GM12878 (cell line): Measurements from ENCODE around the gene CCDC15. TPM values are rescaled to one million over a fixed set of nuclear protein-coding genes. Genes with fewer than 3 reads are reported as not detected.

ENCODE experiments used
- ATAC-seq: fragments of 200-7000 bp; cut with Tn5 transposase; 3 replicates; pipeline ENCODE4 v1.9.1; 2020; ENCODE audit warnings: mild to moderate bottlenecking, moderate library complexity
- BruUV-seq: library from RNA; stranded (reverse); fragments of 400-500 nt; replicated peaks from 2 replicates; lab custom pipeline; 2021; lab: Mats Ljungman, UMichigan
- CTCF ChIA-PET: fragments of 300-600 bp; sonication (Branson Sonifier 250); formaldehyde crosslinking; extraction: SDS; loops from one replicate; lab custom pipeline; 2021; ENCODE audit warnings: inconsistent platforms; lab: Yijun Ruan, JAX
- POLR2A ChIA-PET: fragments of 350-600 bp; formaldehyde crosslinking; extraction: SDS; loops from one replicate; lab custom pipeline; 2021; ENCODE audit warnings: inconsistent platforms; lab: Charles Lee
- RAD21 ChIA-PET: fragments of 300-600 bp; sonication (Branson Sonifier 250); formaldehyde crosslinking; loops from one replicate; lab custom pipeline; 2023; ENCODE audit warnings: antibody characterized with exemption; ENCODE audit not compliant: unreplicated experiment; lab: Charles Lee
- SMC1A ChIA-PET: fragments of 300-600 bp; sonication (Branson Sonifier 250); formaldehyde crosslinking; loops from one replicate; lab custom pipeline; 2023; ENCODE audit not compliant: unreplicated experiment, uncharacterized antibody; lab: Charles Lee
- DNase-seq: peaks from one replicate; pipeline ENCODE4 v3.0.0-alpha.2; 2011; ENCODE audit warnings: low read depth, low spot score
- FAIRE-seq: peaks from 3 replicates; lab custom pipeline; 2011; peaks lifted over from hg19 to GRCh38; lab: Jason Lieb, UNC
- H2AFZ ChIP-seq: 2 replicates; pipeline ENCODE4 v1.6.0; 2011; ENCODE audit warnings: low read depth, low read length, control low read depth; ENCODE audit not compliant: control insufficient read depth
- H3K27ac ChIP-seq: 2 replicates; pipeline ENCODE4 v1.5.1; 2011; ENCODE audit warnings: control low read depth; ENCODE audit not compliant: control insufficient read depth, insufficient read depth
- H3K27me3 ChIP-seq, 2 experiments: replicated peaks in 1 of 2; 2 replicates each; pipeline versions ENCODE4 v1.6.0 to v1.6.1; 2011; ENCODE audit warnings: low read length in 1 of 2; ENCODE audit not compliant: control insufficient read depth in 2 of 2, insufficient read depth in 2 of 2
- H3K36me3 ChIP-seq, 2 experiments: 2 replicates each; pipeline ENCODE4 v1.5.1; 2011; ENCODE audit warnings: low read length in 1 of 2; ENCODE audit not compliant: control insufficient read depth in 2 of 2, insufficient read depth in 2 of 2
- H3K4me1 ChIP-seq: 2 replicates; pipeline ENCODE4 v1.6.1; 2011; ENCODE audit warnings: mild to moderate bottlenecking, low read length, moderate library complexity, mixed read lengths; ENCODE audit not compliant: control insufficient read depth, insufficient read depth
- H3K4me2 ChIP-seq: 2 replicates; pipeline ENCODE4 v1.6.0; 2011; ENCODE audit warnings: control low read depth; ENCODE audit not compliant: control insufficient read depth, insufficient read depth
- H3K4me3 ChIP-seq: fragments of 200-600 bp; sonication (generic); 2 replicates; pipeline ENCODE4 v1.5.1; 2016
- H3K79me2 ChIP-seq: 2 replicates; pipeline ENCODE4 v1.6.0; 2011; ENCODE audit warnings: low read length; ENCODE audit not compliant: control insufficient read depth, insufficient read depth
- H3K9ac ChIP-seq: 2 replicates; pipeline ENCODE4 v1.8.0; 2011; ENCODE audit warnings: low read length, control low read depth, mixed read lengths; ENCODE audit not compliant: control insufficient read depth, insufficient read depth
- H3K9me3 ChIP-seq: replicated peaks from 3 replicates; pipeline ENCODE4 v1.5.1; 2011; ENCODE audit warnings: mild to moderate bottlenecking, low read length; ENCODE audit not compliant: control insufficient read depth, insufficient read depth
- H4K20me1 ChIP-seq: 2 replicates; pipeline ENCODE4 v1.6.0; 2011; ENCODE audit not compliant: control insufficient read depth, insufficient read depth
- ATF7 ChIP-seq: fragments of 450-650 bp; IDR thresholded peaks from 2 replicates; pipeline ENCODE4 v1.6.1; 2016; ENCODE audit warnings: low read depth, mild to moderate bottlenecking
- CHD1 ChIP-seq: IDR thresholded peaks from 2 replicates; pipeline ENCODE4 v1.6.1; 2012; ENCODE audit warnings: low read depth, low read length, improper control_type of control experiment
- CTCF ChIP-seq, 3 experiments: IDR thresholded peaks in 2 of 3; conservative IDR thresholded peaks in 1 of 3; 2 replicates each; pipeline ENCODE4 v1.5.1; 2011; ENCODE audit warnings: low read depth in 3 of 3, low read length in 3 of 3, mild to moderate bottlenecking in 3 of 3, control low read depth in 2 of 3, moderate library complexity in 2 of 3, inconsistent platforms in 1 of 3, mixed read lengths in 1 of 3; ENCODE audit not compliant: control insufficient read depth in 2 of 3, insufficient read depth in 1 of 3; ENCODE audit errors: extremely low read depth in 1 of 3
- IKZF2 ChIP-seq, 2 experiments: fragments of 450-650 bp; IDR thresholded peaks; 2 replicates each; pipeline ENCODE4 v1.6.1; 2017; ENCODE audit warnings: mild to moderate bottlenecking in 2 of 2, moderate library complexity in 2 of 2
- MEF2A ChIP-seq: IDR thresholded peaks from 2 replicates; pipeline ENCODE4 v1.6.1; 2011; ENCODE audit warnings: low read depth, mild to moderate bottlenecking, low read length, moderate library complexity; ENCODE audit not compliant: insufficient read depth
- NFYA ChIP-seq: IDR thresholded peaks from 2 replicates; pipeline ENCODE4 v1.6.1; 2011; ENCODE audit warnings: low read depth, mild to moderate bottlenecking, low read length, improper control_type of control experiment, borderline replicate concordance
- NKRF ChIP-seq: fragments of 450-650 bp; conservative IDR thresholded peaks from 2 replicates; pipeline ENCODE4 v1.6.1; 2017; ENCODE audit warnings: mild to moderate bottlenecking, moderate library complexity
- POU2F2 ChIP-seq: IDR thresholded peaks from 3 replicates; pipeline ENCODE4 v1.6.1; 2011; ENCODE audit warnings: low read depth, mild to moderate bottlenecking, low read length, borderline replicate concordance
- RCOR1 ChIP-seq: conservative IDR thresholded peaks from 2 replicates; pipeline ENCODE4 v1.6.1; 2012; ENCODE audit warnings: low read depth, low read length, improper control_type of control experiment
- RELA ChIP-seq: fragments of 450-650 bp; IDR thresholded peaks from 2 replicates; pipeline ENCODE4 v1.8.0; 2014; ENCODE audit warnings: borderline replicate concordance; ENCODE audit not compliant: partially characterized antibody
- RUNX3 ChIP-seq: IDR thresholded peaks from 2 replicates; pipeline ENCODE4 v1.6.1; 2012; ENCODE audit warnings: low read length, inconsistent platforms
- SREBF1 ChIP-seq: IDR thresholded peaks from 2 replicates; pipeline ENCODE4 v1.6.1; 2012; ENCODE audit warnings: mild to moderate bottlenecking, low read length
- SRF ChIP-seq, 2 experiments: IDR thresholded peaks; 2 replicates each; pipeline ENCODE4 v1.6.1; 2011; ENCODE audit warnings: low read depth in 2 of 2, low read length in 2 of 2, mild to moderate bottlenecking in 1 of 2, moderate library complexity in 1 of 2
- TARDBP ChIP-seq: IDR thresholded peaks from 2 replicates; pipeline ENCODE4 v1.6.1; 2016; ENCODE audit warnings: borderline replicate concordance
- YY1 ChIP-seq: IDR thresholded peaks from 2 replicates; pipeline ENCODE4 v1.6.1; 2011; ENCODE audit warnings: low read depth, mild to moderate bottlenecking, low read length
- ZSCAN29 ChIP-seq: fragments of 450-650 bp; IDR thresholded peaks from 2 replicates; pipeline ENCODE4 v1.6.1; 2017; ENCODE audit warnings: mild to moderate bottlenecking, moderate library complexity
- WGBS: methylation state at CpG from one replicate; pipeline ENCODE4 v1.1.6; 2016; ENCODE audit warnings: low lambda C conversion rate; ENCODE audit not compliant: insufficient replicate concordance, insufficient coverage; ENCODE audit errors: missing lambda C conversion rate; 5-methylcytosine and 5-hydroxymethylcytosine counted together
- in situ Hi-C: fragments of 300-500 bp; cut with MboI; formaldehyde crosslinking; loops from 9 replicates; pipeline ENCODE4 v1.14.3; 2018; ENCODE audit warnings: mixed read lengths
- intact Hi-C: fragments of 100-400 bp; cut with micrococcal nuclease; formaldehyde crosslinking; loops from one replicate; pipeline ENCODE4 v1.14.2; 2022; ENCODE audit not compliant: unreplicated experiment
- polyA plus RNA-seq, 11 experiments: library from polyadenylated mRNA; depleted of rRNA in 4 of 11; unstranded in 6 of 11; stranded (reverse) in 5 of 11; fragments of >200 nt; fragmentation: Nextera tagmentation in 4 of 11; fragmentation: Illumina TruSeq in 1 of 11; extraction: Ambion mirVana in 4 of 11; extraction: Trizol in 1 of 11; gene quantifications; 1 replicate in 1 of 11; 2 replicates in 10 of 11; pipeline versions ENCODE4 v1.2.1 to v1.2.3, GENCODE V29; 2011 to 2016; ENCODE audit warnings: inconsistent platforms in 2 of 11, missing spikeins in 2 of 11, low read depth in 1 of 11
- total RNA-seq, 4 experiments: library from RNA; depleted of rRNA in 3 of 4; stranded (reverse); fragments of >200 nt in 3 of 4; fragmentation: Illumina TruSeq in 1 of 4; extraction: Trizol in 1 of 4; gene quantifications; 2 replicates each; pipeline versions ENCODE4 v1.2.1 to v1.2.3, GENCODE V29; 2013 to 2021
- TF ChIP-seq, protein P1 (sequence below): fragments of 450-650 bp; IDR thresholded peaks from 2 replicates; pipeline ENCODE4 v1.6.1; 2017; ENCODE audit warnings: antibody characterized with exemption, mild to moderate bottlenecking, moderate library complexity

The CCDC15 gene
- total and polyA plus RNA-seq, 10 of the 15 experiments (the other 5 are each of a cell fraction or from before 2014, with no cell fraction given), result 2.0 to 5.3 (median 3.3) TPM

GRCh38 chr11:124937336-124937935 is 16.6 kb upstream of the CCDC15 start (continued):
- no peak for TF ChIP-seq RELA
- no peak for TF ChIP-seq SRF (IDR thresholded peaks at IDR 0.05; ENCODE audit: low read depth in 2 of 2, low read length in 2 of 2)
- TF ChIP-seq RUNX3, result no peak
- TF ChIP-seq TARDBP, result no peak
- TF ChIP-seq SREBF1, result no peak
- no peak for TF ChIP-seq IKZF2 (IDR thresholded peaks at IDR 0.05)
- no peak for TF ChIP-seq ZSCAN29

DNA sequence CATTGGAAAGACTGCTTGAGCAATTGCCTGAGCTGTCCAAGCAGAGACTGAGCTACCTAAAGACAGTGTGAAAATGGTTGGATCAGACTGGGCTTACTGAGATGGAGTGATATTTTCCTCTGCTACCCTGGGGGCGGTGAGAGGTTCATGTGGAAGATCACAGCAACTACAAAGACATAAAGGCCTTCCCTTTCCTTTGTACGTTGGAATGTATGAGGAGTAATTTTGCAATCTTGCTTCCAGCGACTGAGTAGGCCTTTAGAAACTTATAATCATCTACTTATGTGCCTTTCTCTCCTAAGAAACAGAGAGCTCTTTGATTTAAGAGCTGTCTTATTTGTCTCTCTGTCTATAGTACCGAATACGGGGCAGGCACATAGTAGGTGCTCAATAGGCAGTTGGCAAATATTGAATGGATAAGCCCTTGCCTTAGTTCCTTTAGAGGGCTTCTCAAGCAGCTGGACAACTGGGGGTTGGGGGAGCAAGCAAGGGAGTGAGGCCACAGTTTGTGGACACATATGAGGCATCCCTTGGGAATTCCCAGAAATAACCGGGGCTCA is 15.7 kb upstream of the CCDC15 start:
- Histone ChIP-seq H3K4me1 (no peaks in the 10 kb centered on the region), H3K4me2 (no peak overlapping the region), H3K9me3 (no peaks in the 10 kb centered on the region; the same call in 2 of the 3 replicates), H3K79me2 (no peaks in the 10 kb centered on the region), H3K9ac (no peak overlapping the region), H3K27me3 (peaks cover 0 to 4% of the 10 kb centered on the region in 2 experiments), H2AFZ (no peak overlapping the region), H3K4me3 (no peak overlapping the region), H3K27ac (no peak overlapping the region), H3K36me3 (no peaks in the 10 kb centered on the region), H4K20me1 (no peaks in the 10 kb centered on the region)
- POLR2A ChIA-PET, result interaction anchor here (0.5 kb wide), 1 partner anchor 15 kb away, joined by 4 read pairs; no protein-coding TSS in a partner anchor
- BruUV-seq, result no TSS peak
- WGBS, result 27% methylated on average over 6 of the region's 6 CpGs
- ATAC-seq (no peak), DNase-seq (no peak), FAIRE-seq (no peak)
- CTCF ChIA-PET, result no interaction called here
- RAD21 ChIA-PET, result no interaction called here
- SMC1A ChIA-PET, result no interaction called here
- in situ Hi-C loops (no loop called here), intact Hi-C loops (no loop called here)
- TF ChIP-seq, protein P1, sequence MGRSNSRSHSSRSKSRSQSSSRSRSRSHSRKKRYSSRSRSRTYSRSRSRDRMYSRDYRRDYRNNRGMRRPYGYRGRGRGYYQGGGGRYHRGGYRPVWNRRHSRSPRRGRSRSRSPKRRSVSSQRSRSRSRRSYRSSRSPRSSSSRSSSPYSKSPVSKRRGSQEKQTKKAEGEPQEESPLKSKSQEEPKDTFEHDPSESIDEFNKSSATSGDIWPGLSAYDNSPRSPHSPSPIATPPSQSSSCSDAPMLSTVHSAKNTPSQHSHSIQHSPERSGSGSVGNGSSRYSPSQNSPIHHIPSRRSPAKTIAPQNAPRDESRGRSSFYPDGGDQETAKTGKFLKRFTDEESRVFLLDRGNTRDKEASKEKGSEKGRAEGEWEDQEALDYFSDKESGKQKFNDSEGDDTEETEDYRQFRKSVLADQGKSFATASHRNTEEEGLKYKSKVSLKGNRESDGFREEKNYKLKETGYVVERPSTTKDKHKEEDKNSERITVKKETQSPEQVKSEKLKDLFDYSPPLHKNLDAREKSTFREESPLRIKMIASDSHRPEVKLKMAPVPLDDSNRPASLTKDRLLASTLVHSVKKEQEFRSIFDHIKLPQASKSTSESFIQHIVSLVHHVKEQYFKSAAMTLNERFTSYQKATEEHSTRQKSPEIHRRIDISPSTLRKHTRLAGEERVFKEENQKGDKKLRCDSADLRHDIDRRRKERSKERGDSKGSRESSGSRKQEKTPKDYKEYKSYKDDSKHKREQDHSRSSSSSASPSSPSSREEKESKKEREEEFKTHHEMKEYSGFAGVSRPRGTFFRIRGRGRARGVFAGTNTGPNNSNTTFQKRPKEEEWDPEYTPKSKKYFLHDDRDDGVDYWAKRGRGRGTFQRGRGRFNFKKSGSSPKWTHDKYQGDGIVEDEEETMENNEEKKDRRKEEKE, result no peak
- no peak for TF ChIP-seq NFYA
- TF ChIP-seq ATF7, result no peak
- TF ChIP-seq CTCF (IDR thresholded peaks at IDR 0.05 in 2 of 3, conservative IDR thresholded peaks at IDR 0.05 in 1 of 3; ENCODE audit: control insufficient read depth in 2 of 3, extremely low read depth in 1 of 3, insufficient read depth in 1 of 3, low read depth in 3 of 3, low read length in 3 of 3), result no peak
- TF ChIP-seq MEF2A, result no peak
- TF ChIP-seq RCOR1, result no peak
- TF ChIP-seq NKRF, result no peak
- TF ChIP-seq YY1, result no peak
- TF ChIP-seq CHD1, result no peak
- no peak for TF ChIP-seq POU2F2
